K562 (cell line): ENCODE data around the gene NXN. TPM values are rescaled to one million over a fixed set of nuclear protein-coding genes. Genes with fewer than 3 reads are reported as not detected.

Source experiments
- ATAC-seq: fragments of 200-7000 bp; cut with Tn5 transposase; 3 replicates; pipeline ENCODE4 v1.9.1; 2020; ENCODE audit warnings: moderate library complexity
- BruUV-seq: library from RNA; stranded (reverse); fragments of 400-500 nt; replicated peaks from 2 replicates; lab custom pipeline; 2021; lab: Mats Ljungman, UMichigan
- CTCF ChIA-PET: fragments of 300-600 bp; formaldehyde crosslinking; extraction: SDS; loops from one replicate; lab custom pipeline; 2021; ENCODE audit warnings: low intra/inter-chr PET ratio; lab: Yijun Ruan, JAX
- POLR2A ChIA-PET: fragments of 300-600, 350-650 bp; sonication (Branson Sonifier 250); formaldehyde crosslinking; extraction: SDS; loops from one replicate; lab custom pipeline; 2021; ENCODE audit warnings: antibody characterized with exemption, inconsistent platforms; lab: Yijun Ruan, JAX
- DNase-seq, 4 experiments: peaks; one replicate each; pipeline versions ENCODE4 v3.0.0 to v3.0.0-alpha.2; 2011 to 2018; ENCODE audit warnings: low spot score in 3 of 4, mixed read lengths in 3 of 4; ENCODE audit errors: extremely low read depth in 1 of 4
- FAIRE-seq: peaks from 2 replicates; lab custom pipeline; 2011; peaks lifted over from hg19 to GRCh38; lab: Jason Lieb, UNC
- H2AFZ ChIP-seq: 2 replicates; pipeline ENCODE4 v1.6.0; 2011; ENCODE audit warnings: low read depth, low read length, control low read depth, inconsistent platforms
- H3K27ac ChIP-seq: fragments of 200-600 bp; 3 replicates; pipeline ENCODE4 v1.8.0; 2011; ENCODE audit warnings: low read depth, mild to moderate bottlenecking, control low read depth, inconsistent platforms, low read length, moderate library complexity, mixed read lengths; ENCODE audit errors: extremely low read depth
- H3K27me3 ChIP-seq, 2 experiments: fragments of 300-600 bp in 1 of 2; 2 replicates in 1 of 2; 3 replicates in 1 of 2; pipeline versions ENCODE4 v1.6.0 to v1.8.0; 2011; ENCODE audit warnings: inconsistent platforms in 2 of 2, low read length in 2 of 2, mild to moderate bottlenecking in 1 of 2, mixed read lengths in 1 of 2, moderate library complexity in 1 of 2; ENCODE audit not compliant: control insufficient read depth in 2 of 2, insufficient read depth in 2 of 2
- H3K36me3 ChIP-seq: fragments of 300-600 bp; 3 replicates; pipeline ENCODE4 v1.8.0; 2011; ENCODE audit warnings: mild to moderate bottlenecking, low read length, inconsistent platforms; ENCODE audit not compliant: control insufficient read depth, insufficient read depth
- H3K4me1 ChIP-seq, 2 experiments: fragments of 200-600 bp in 1 of 2; replicated peaks in 1 of 2; 2 replicates in 1 of 2; 3 replicates in 1 of 2; pipeline versions ENCODE4 v1.5.1 to v1.8.0; 2011; ENCODE audit warnings: inconsistent platforms in 2 of 2, low read length in 2 of 2, mild to moderate bottlenecking in 1 of 2, mixed read lengths in 1 of 2, moderate library complexity in 1 of 2; ENCODE audit not compliant: control insufficient read depth in 2 of 2, insufficient read depth in 2 of 2
- H3K4me2 ChIP-seq: 2 replicates; pipeline ENCODE4 v1.6.1; 2011; ENCODE audit warnings: low read length, control low read depth, inconsistent platforms, mixed read lengths; ENCODE audit not compliant: insufficient read depth
- H3K4me3 ChIP-seq: fragments of 200-600 bp; sonication (generic), shearing (Covaris generic); 2 replicates; pipeline ENCODE4 v1.5.1; 2016; ENCODE audit warnings: control low read depth, inconsistent platforms
- H3K79me2 ChIP-seq: fragments of 200-600 bp; 3 replicates; pipeline ENCODE4 v1.8.0; 2011; ENCODE audit warnings: low read length, inconsistent platforms; ENCODE audit not compliant: control insufficient read depth, insufficient read depth
- H3K9ac ChIP-seq, 2 experiments: 2 replicates each; pipeline versions ENCODE4 v1.6.0 to v1.6.1; 2011; ENCODE audit warnings: low read depth in 2 of 2, low read length in 2 of 2, control low read depth in 1 of 2, inconsistent platforms in 1 of 2, mild to moderate bottlenecking in 1 of 2, mixed read lengths in 1 of 2; ENCODE audit not compliant: insufficient read depth in 1 of 2
- H3K9me1 ChIP-seq: one replicate; pipeline ENCODE4 v1.6.0; 2011; ENCODE audit warnings: inconsistent platforms, mild to moderate bottlenecking, low read length, moderate library complexity; ENCODE audit not compliant: control insufficient read depth, insufficient read depth
- H3K9me3 ChIP-seq: replicated peaks from 2 replicates; pipeline ENCODE4 v1.5.1; 2011; ENCODE audit warnings: low read depth, low read length, inconsistent platforms; ENCODE audit not compliant: control insufficient read depth, insufficient read depth
- H4K20me1 ChIP-seq: replicated peaks from 2 replicates; pipeline ENCODE4 v1.6.1; 2011; ENCODE audit warnings: low read length, inconsistent platforms, mixed read lengths; ENCODE audit not compliant: control insufficient read depth, insufficient read depth
- CREM ChIP-seq: IDR thresholded peaks from 2 replicates; pipeline ENCODE4 v1.6.1; 2014; ENCODE audit warnings: antibody characterized with exemption, low read depth
- ETV6 ChIP-seq, 3 experiments: fragments of 150-350 bp in 1 of 3; sonication (generic) in 1 of 3; formaldehyde crosslinking in 1 of 3; IDR thresholded peaks; 2 replicates each; pipeline versions ENCODE4 v1.6.1 to v1.8.0; 2014 to 2022; ENCODE audit warnings: borderline replicate concordance in 2 of 3, low read depth in 2 of 3, antibody characterized with exemption in 1 of 3, low read length in 1 of 3, mild to moderate bottlenecking in 1 of 3, missing genetic modification reagents in 1 of 3
- JUN ChIP-seq, 2 experiments: sonication (generic) in 1 of 2; formaldehyde crosslinking in 1 of 2; IDR thresholded peaks; 2 replicates each; pipeline versions ENCODE4 v1.6.1 to v1.8.0; 2012 to 2022; ENCODE audit warnings: borderline replicate concordance in 2 of 2, mild to moderate bottlenecking in 2 of 2, improper control_type of control experiment in 1 of 2, low read depth in 1 of 2, low read length in 1 of 2, missing genetic modification reagents in 1 of 2
- KAT8 ChIP-seq: fragments of 450-650 bp; IDR thresholded peaks from 2 replicates; pipeline ENCODE4 v1.6.1; 2016; ENCODE audit warnings: low read depth, mild to moderate bottlenecking
- NKRF ChIP-seq: fragments of 450-650 bp; IDR thresholded peaks from 2 replicates; pipeline ENCODE4 v1.6.1; 2016; ENCODE audit warnings: borderline replicate concordance
- POLR2G ChIP-seq: fragments of 200-400 bp; formaldehyde crosslinking; IDR thresholded peaks from 2 replicates; pipeline ENCODE4 v1.6.1; 2017; ENCODE audit warnings: low read depth, mild to moderate bottlenecking, antibody characterized with exemption, low read length, moderate library complexity
- RFX7 ChIP-seq: fragments of 250-450 bp; sonication (Bioruptor Pico); IDR thresholded peaks from 2 replicates; pipeline ENCODE4 v1.5.1; 2021; ENCODE audit warnings: mild to moderate bottlenecking
- SNAPC5 ChIP-seq: fragments of 250-450 bp; sonication (Bioruptor Pico); IDR thresholded peaks from 2 replicates; pipeline ENCODE4 v1.8.0; 2021; ENCODE audit warnings: moderate library complexity, mild to moderate bottlenecking, inconsistent platforms
- ZBTB11 ChIP-seq, 3 experiments: fragments of 200-800 bp in 1 of 3; fragments of 250-450 bp in 1 of 3; fragments of 450-650 bp in 1 of 3; sonication (Bioruptor Pico) in 1 of 3; sonication (Bioruptor generic) in 1 of 3; formaldehyde crosslinking in 1 of 3; IDR thresholded peaks; 2 replicates each; pipeline versions ENCODE4 v1.6.1 to v1.8.0; 2016 to 2022; ENCODE audit warnings: mild to moderate bottlenecking in 2 of 3, missing genetic modification characterization in 2 of 3, missing compliant biosample characterization in 1 of 3, moderate library complexity in 1 of 3
- ZNF23 ChIP-seq: fragments of 250-450 bp; sonication (Bioruptor Pico); IDR thresholded peaks from 2 replicates; pipeline ENCODE4 v1.4.0; 2020; ENCODE audit warnings: mild to moderate bottlenecking
- ZNF41 ChIP-seq: fragments of 250-450 bp; sonication (Bioruptor Pico); conservative IDR thresholded peaks from 2 replicates; pipeline ENCODE4 v1.4.0; 2020; ENCODE audit warnings: mild to moderate bottlenecking
- WGBS: fragments of 100-300 bp; shearing (Covaris generic); methylation state at CpG from one replicate; pipeline ENCODE4 v1.1.6; 2016; ENCODE audit warnings: low coverage, mixed read lengths; ENCODE audit not compliant: insufficient coverage; ENCODE audit errors: missing lambda C conversion rate; 5-methylcytosine and 5-hydroxymethylcytosine counted together
- in situ Hi-C: fragments of 300-500 bp; cut with MboI; formaldehyde crosslinking; loops from 4 replicates; pipeline ENCODE4 v1.15.0; 2018; ENCODE audit warnings: inconsistent platforms, mixed read lengths
- intact Hi-C: fragments of 100-400 bp; cut with micrococcal nuclease; formaldehyde crosslinking; loops from 2 replicates; pipeline ENCODE4 v1.14.2; 2022
- polyA plus RNA-seq, 8 experiments: library from polyadenylated mRNA; depleted of rRNA in 4 of 8; stranded (reverse) in 5 of 8; unstranded in 3 of 8; fragments of >200 nt; fragmentation: Nextera tagmentation in 2 of 8; fragmentation: Illumina TruSeq in 1 of 8; extraction: Ambion mirVana in 2 of 8; extraction: Trizol in 1 of 8; gene quantifications; 2 replicates each; pipeline versions ENCODE4 v1.2.1 to v1.2.3, GENCODE V29; 2011 to 2014; ENCODE audit warnings: inconsistent platforms in 1 of 8, missing spikeins in 1 of 8
- total RNA-seq, 7 experiments: library from RNA; depleted of rRNA in 6 of 7; stranded (reverse); fragments of >200 nt in 6 of 7; fragmentation: Illumina TruSeq in 2 of 7; extraction: Trizol in 2 of 7; gene quantifications; 2 replicates each; pipeline versions ENCODE4 v1.2.1 to v1.2.3, GENCODE V29; 2011 to 2021; ENCODE audit warnings: low replicate concordance in 1 of 7

Gene NXN
- total and polyA plus RNA-seq, 9 of the 15 experiments (the other 6 are each of a cell fraction or from before 2014, with no cell fraction given): 0.08 to 0.39 (median 0.29) TPM; not detected in 5

- TF ChIP-seq SNAPC5 (CRISPR knock-in tag) (no peak), POLR2G (no peak), ZNF23 (CRISPR knock-in tag) (no peak), RFX7 (no peak), JUN (IDR thresholded peaks at IDR 0.05; ENCODE audit: borderline replicate concordance, low read depth, low read length) (no peak), JUN (CRISPR knock-in tag; IDR thresholded peaks at IDR 0.05; ENCODE audit: borderline replicate concordance) (no peak), ZNF41 (no peak), ETV6 (IDR thresholded peaks at IDR 0.05; ENCODE audit: borderline replicate concordance in 1 of 2, low read depth in 2 of 2, low read length in 1 of 2) (no peak), ETV6 (CRISPR knock-in tag; IDR thresholded peaks at IDR 0.05; ENCODE audit: borderline replicate concordance) (no peak)
- TF ChIP-seq, all 486 proteins: peak for 0
Observed at GRCh38 chr17:901964-902363, 77.6 kb downstream of the NXN start (continued).

GRCh38 chr17:901191-901950, 78.2 kb downstream of the NXN start:
- ChIA-PET CTCF (no interaction called here), POLR2A (interaction anchor here (0.6 kb wide), 1 partner anchor 103 kb away, joined by 3 read pairs; no protein-coding TSS in a partner anchor)
- H3K27me3 ChIP-seq: peaks cover 14 to 57% of the 10 kb centered on the region in 2 experiments
- no peaks in the 10 kb centered on the region for H3K79me2 ChIP-seq
- H3K36me3 ChIP-seq: no peaks in the 10 kb centered on the region
- H3K9me1 ChIP-seq: no peaks in the 10 kb centered on the region
- in situ Hi-C loops: no loop called here
- no peak overlapping the region for H3K4me2 ChIP-seq
- H3K4me3 ChIP-seq: no peak overlapping the region
- BruUV-seq: no TSS peak
- no peak overlapping the region for H2AFZ ChIP-seq
- 15% methylated on average over 18 of the region's 18 CpGs for WGBS
- DNase-seq: no peak
- FAIRE-seq: no peak
- ATAC-seq: no peak
- H3K9ac ChIP-seq: no peak overlapping the region
- H3K27ac ChIP-seq: no peak overlapping the region
- no peaks in the 10 kb centered on the region for H3K4me1 ChIP-seq
- no peaks in the 10 kb centered on the region for H4K20me1 ChIP-seq
- H3K9me3 ChIP-seq: no peaks in the 10 kb centered on the region
- intact Hi-C loops: no loop called here
- no peak for TF ChIP-seq NKRF
- TF ChIP-seq ZBTB11 (CRISPR knock-in tag; IDR thresholded peaks at IDR 0.05): no peak
- TF ChIP-seq KAT8: no peak
- TF ChIP-seq CREM: no peak
